Fibroblast of pulmonary artery (primary cell): ENCODE results near the gene TRAM2.

Experiments
- DNase-seq: peaks from one replicate; pipeline ENCODE4 v3.0.0-alpha.2; 2010; ENCODE audit warnings: low read depth
- H3K4me3 ChIP-seq: replicated peaks from 2 replicates; pipeline ENCODE4 v1.5.1; 2011; ENCODE audit warnings: low read depth, mild to moderate bottlenecking, control low read depth, low read length, moderate library complexity
- TF ChIP-seq, protein P1 (sequence below): IDR thresholded peaks from 2 replicates; pipeline ENCODE4 v1.5.1; 2011; ENCODE audit warnings: mild to moderate bottlenecking, control low read depth, low read length, inconsistent platforms; ENCODE audit errors: missing control alignments

Gene TRAM2

DNA sequence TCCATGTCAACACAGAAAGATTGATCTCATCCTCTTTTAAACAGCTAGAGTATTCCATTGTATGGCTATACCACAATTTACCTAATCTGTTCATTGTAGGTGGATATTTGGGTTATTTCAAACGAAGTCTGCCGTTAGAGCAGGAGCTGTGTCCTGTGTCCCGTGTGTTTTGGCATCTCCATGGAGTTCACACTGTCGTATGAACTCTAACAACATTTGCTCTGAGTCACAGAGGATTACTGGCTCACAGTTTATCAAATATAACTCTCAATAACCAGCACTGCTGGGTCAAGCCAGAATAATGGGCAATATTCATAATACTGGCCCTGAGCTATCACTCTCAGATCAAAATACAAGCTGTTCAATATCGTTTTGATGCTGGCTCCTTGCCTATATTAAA, 16.4 kb downstream of the TRAM2 start:
- no peak overlapping the region for H3K4me3 ChIP-seq
- DNase-seq: no peak
- TF ChIP-seq, protein P1, sequence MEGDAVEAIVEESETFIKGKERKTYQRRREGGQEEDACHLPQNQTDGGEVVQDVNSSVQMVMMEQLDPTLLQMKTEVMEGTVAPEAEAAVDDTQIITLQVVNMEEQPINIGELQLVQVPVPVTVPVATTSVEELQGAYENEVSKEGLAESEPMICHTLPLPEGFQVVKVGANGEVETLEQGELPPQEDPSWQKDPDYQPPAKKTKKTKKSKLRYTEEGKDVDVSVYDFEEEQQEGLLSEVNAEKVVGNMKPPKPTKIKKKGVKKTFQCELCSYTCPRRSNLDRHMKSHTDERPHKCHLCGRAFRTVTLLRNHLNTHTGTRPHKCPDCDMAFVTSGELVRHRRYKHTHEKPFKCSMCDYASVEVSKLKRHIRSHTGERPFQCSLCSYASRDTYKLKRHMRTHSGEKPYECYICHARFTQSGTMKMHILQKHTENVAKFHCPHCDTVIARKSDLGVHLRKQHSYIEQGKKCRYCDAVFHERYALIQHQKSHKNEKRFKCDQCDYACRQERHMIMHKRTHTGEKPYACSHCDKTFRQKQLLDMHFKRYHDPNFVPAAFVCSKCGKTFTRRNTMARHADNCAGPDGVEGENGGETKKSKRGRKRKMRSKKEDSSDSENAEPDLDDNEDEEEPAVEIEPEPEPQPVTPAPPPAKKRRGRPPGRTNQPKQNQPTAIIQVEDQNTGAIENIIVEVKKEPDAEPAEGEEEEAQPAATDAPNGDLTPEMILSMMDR: no peak

- peak; percentile 41 for DNase-seq
- TF ChIP-seq, protein P1: no peak
- H3K4me3 ChIP-seq: no peak overlapping the region
Measured at GRCh38 chr6:52558266-52559000, 18.4 kb downstream of the TRAM2 start.

GRCh38 chr6:52557389-52558265, 19.2 kb downstream of the TRAM2 start:
- no peak overlapping the region for H3K4me3 ChIP-seq
- DNase-seq: no peak

DNA sequence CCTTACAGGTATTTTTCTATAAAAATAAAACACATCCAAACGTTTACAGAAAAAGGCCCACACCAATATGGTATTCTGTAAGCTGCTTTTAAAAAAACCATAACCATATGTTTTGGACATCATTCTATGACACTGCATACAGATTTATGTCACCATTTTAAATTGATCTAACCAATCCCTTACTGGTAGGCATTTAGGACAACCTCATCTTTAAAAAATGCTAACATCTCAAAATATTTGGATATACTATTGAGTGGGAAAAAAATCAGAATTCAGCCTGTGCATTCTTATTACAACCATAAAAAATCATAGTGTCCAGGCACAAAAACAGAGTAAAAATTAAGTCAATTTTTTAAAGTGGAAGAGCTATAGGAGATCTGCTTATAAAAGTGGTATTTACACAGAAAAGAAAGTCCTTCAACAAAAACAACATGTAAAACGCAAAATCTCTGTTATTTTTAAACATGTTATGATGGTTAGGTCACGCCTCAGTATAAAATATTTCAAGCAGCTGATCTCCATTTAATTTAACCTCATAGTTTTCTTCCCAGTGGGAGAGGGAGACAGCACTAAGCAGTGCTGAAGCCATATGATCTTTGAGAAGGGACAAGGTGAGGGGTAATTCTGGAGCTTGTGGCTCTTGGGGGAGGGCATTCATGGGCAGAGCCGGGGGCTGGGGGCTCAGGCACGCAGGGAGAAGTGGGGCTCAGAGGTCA, 21.2 kb downstream of the TRAM2 start:
- no peak for DNase-seq
- H3K4me3 ChIP-seq: no peak overlapping the region
- TF ChIP-seq, protein P1: no peak

More at GRCh38 chr6:52557389-52558265, 19.2 kb downstream of the TRAM2 start:
- TF ChIP-seq, protein P1: no peak

- DNase-seq: no peak
- H3K4me3 ChIP-seq: no peak overlapping the region
- TF ChIP-seq, protein P1: no peak
Measured at GRCh38 chr6:52554684-52555280, 22.1 kb downstream of the TRAM2 start.

DNA sequence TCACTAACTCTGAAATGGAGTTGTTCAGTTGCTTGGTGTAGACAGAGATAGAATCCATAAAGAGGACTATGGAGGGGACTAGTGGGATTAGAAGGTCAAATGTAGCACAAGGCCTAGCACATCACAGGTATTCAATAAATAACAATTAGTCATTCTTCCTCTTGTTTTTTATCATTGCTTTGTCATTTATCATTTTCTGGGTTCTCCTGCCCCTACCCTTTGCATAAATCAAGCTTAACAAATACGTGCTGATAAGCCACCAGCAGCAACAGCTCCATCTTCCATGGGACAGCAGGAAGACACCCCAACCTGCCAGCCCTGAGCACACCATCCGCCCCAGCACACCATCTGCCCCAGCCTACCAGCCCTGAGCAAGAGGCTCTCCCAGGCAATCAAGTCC, 23.1 kb downstream of the TRAM2 start:
- TF ChIP-seq, protein P1: no peak
- DNase-seq: no peak
- H3K4me3 ChIP-seq: no peak overlapping the region
